ENCODE measurements around the gene TMEM191B. TPM values are rescaled to one million over a fixed set of nuclear protein-coding genes. Genes with fewer than 3 reads are reported as not detected.
"Not testable (repeated sequence)": the region's sequence is repeated elsewhere in the genome, so short reads cannot be mapped to it uniquely, and the experiment has no call there.

The TMEM191B gene
- not detected in 2 replicates for total RNA-seq (2014; rRNA removed; shearing (Covaris generic))
- 0.30 and 1.0 TPM in 2 replicates for polyA plus RNA-seq (2016; fragmentation: Nextera tagmentation; extraction: Ambion mirVana)

DNA sequence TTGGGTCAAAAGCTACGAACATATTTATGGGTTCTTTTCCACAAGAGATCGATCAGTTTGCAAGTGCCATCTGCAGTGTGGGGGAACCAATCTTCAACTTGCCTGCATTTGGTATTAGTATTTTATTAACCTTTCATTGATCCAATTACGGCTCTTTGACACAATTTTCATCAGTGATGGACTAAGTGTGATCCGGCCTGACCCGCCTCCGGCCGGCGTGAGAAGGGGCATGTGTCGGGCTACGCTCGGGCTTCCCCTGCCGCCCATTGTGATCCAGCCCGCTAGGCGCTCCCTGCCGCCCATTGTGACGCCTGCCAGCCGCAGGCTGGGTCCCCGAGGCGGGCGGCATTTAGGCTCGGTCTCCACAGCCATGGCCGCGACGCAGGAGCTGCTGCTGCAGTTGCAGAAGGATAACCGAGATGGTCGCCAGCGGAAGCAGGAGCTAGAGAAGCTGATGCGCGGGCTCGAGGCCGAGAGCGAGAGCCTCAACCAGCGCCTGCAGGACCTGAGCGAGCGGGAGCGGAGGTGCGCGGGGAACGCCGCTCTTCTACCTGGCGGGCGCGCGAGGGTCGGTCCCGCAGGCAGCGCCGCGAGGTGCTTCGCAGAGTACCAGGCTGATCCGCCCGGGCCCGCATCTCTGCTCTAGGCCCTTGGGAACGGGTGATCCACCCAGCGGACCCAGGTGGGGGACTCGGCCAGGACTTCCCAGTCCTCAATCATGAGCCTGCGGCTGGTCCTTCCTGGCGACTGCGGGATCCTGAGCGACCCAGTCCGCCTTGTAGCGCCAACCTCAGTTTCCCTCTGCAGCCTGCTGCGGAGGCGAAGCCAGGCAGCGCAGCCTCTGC is at the start of gene TMEM191B:
Gene TMEM191B, plus strand, starts transcription at position 51 of the 845 bp plus-strand sequence. Its CDS starts 179 bp downstream, at position 230.
- DNase-seq; H3K9ac ChIP-seq; H3K27ac ChIP-seq; in situ Hi-C loops (cut with MboI); H3F3A ChIP-seq (ENCODE audit: insufficient read depth); H2AFZ ChIP-seq; H3K9me2 ChIP-seq (ENCODE audit: insufficient read depth); H3K4me2 ChIP-seq (ENCODE audit: unreplicated experiment); H3K79me2 ChIP-seq (ENCODE audit: insufficient read depth); H3K27me3 ChIP-seq (replicated peaks; ENCODE audit: insufficient read depth); H3K4me1 ChIP-seq (ENCODE audit: insufficient read depth); H3K4me3 ChIP-seq; H3K36me3 ChIP-seq (ENCODE audit: low read depth); H4K20me1 ChIP-seq (ENCODE audit: insufficient read depth); H3K9me3 ChIP-seq (ENCODE audit: low read depth): not testable (repeated sequence)
- 1 to 5% methylated on average over 2 to 19 of the region's 65 CpGs for WGBS, 2 experiments (ENCODE audit: low coverage in 1 of 2, low lambda C conversion rate in 2 of 2, missing lambda C conversion rate in 2 of 2)

DNA sequence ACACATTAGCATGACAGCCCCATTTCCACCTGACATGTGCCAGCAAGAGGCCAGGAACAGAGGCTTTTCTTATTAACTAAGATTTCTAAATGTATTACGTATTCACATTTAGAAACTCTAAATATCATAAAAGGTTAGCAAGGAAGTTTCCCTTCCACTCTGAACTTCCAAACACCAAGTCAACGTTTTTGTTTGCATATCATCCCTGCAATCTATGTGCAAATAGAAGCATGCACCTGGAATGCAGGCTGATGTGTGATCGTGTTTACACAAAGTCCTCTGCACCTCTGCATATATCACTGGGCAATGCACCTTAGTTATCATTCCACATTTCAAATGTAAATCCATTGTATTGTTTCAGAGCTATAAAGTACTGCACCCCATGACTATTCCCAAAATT is 31.4 kb upstream of the TMEM191B start:
- H3K4me2 ChIP-seq (ENCODE audit: unreplicated experiment); in situ Hi-C loops (cut with MboI); H3K36me3 ChIP-seq (ENCODE audit: low read depth); H3K4me1 ChIP-seq (ENCODE audit: insufficient read depth); H3K27me3 ChIP-seq (replicated peaks; ENCODE audit: insufficient read depth); H3K27ac ChIP-seq; H3K9ac ChIP-seq; H2AFZ ChIP-seq; H3K9me2 ChIP-seq (ENCODE audit: insufficient read depth); H3F3A ChIP-seq (ENCODE audit: insufficient read depth); H3K79me2 ChIP-seq (ENCODE audit: insufficient read depth); DNase-seq; H4K20me1 ChIP-seq (ENCODE audit: insufficient read depth); H3K4me3 ChIP-seq; H3K9me3 ChIP-seq (ENCODE audit: low read depth): not testable (repeated sequence)
- no CpG with 5 or more reads among the region's 3 CpGs for WGBS, 2 experiments (ENCODE audit: low coverage in 1 of 2, low lambda C conversion rate in 2 of 2, missing lambda C conversion rate in 2 of 2)

DNA sequence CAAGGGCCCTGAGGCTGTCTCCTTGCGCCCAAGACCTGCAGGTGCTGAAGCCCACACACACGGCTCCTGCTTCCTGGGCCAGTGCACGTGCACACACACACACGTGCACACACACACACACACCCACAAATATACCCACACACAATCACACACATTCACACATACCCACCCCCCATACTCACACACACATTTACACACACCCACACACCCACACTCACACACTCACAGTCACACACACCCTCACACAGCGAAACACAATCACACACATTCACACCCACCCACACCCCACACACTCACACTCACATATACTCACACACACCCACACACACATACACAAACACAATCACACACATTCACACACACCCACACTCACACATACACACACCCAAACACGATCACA is 16.3 kb upstream of the TMEM191B start:
- H3K9me3 ChIP-seq (ENCODE audit: low read depth); H3K4me2 ChIP-seq (ENCODE audit: unreplicated experiment); H3K9me2 ChIP-seq (ENCODE audit: insufficient read depth); H3K9ac ChIP-seq; H3K36me3 ChIP-seq (ENCODE audit: low read depth); H3K27ac ChIP-seq; H3F3A ChIP-seq (ENCODE audit: insufficient read depth); H3K4me1 ChIP-seq (ENCODE audit: insufficient read depth); H4K20me1 ChIP-seq (ENCODE audit: insufficient read depth); H2AFZ ChIP-seq; H3K79me2 ChIP-seq (ENCODE audit: insufficient read depth); in situ Hi-C loops (cut with MboI); H3K4me3 ChIP-seq; DNase-seq; H3K27me3 ChIP-seq (replicated peaks; ENCODE audit: insufficient read depth): not testable (repeated sequence)
- 33 to 61% methylated on average over 2 to 6 of the region's 6 CpGs for WGBS, 2 experiments (ENCODE audit: low coverage in 1 of 2, low lambda C conversion rate in 2 of 2, missing lambda C conversion rate in 2 of 2)

DNA sequence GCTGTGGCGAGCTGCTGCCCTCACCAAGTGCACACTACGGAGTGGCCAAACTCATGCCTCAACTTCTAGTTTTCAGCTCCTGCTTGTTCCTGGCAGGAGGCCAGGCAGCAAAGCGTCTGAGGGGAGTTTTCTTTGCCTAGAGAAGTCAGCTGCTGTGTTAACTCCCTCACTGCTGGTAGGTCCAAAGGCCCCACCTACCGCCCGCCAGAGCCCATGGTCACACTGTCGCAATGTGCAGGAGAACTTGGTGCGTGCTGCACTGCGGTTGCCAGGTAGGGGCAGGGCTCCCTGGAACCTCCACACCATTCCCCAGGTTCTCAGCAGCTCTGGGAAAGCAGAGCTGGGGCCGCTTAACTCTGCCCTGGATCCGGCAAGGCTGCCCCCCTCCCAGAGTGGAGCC is 15.2 kb upstream of the TMEM191B start:
- 9 to 17% methylated on average over 6 of the region's 10 CpGs for WGBS, 2 experiments (ENCODE audit: low coverage in 1 of 2, low lambda C conversion rate in 2 of 2, missing lambda C conversion rate in 2 of 2)
- H3K4me1 ChIP-seq (ENCODE audit: insufficient read depth); H3K4me3 ChIP-seq; H3K27me3 ChIP-seq (replicated peaks; ENCODE audit: insufficient read depth); H3K9me3 ChIP-seq (ENCODE audit: low read depth); H3K9me2 ChIP-seq (ENCODE audit: insufficient read depth); in situ Hi-C loops (cut with MboI); H3K4me2 ChIP-seq (ENCODE audit: unreplicated experiment); H3K36me3 ChIP-seq (ENCODE audit: low read depth); H3K9ac ChIP-seq; H3K79me2 ChIP-seq (ENCODE audit: insufficient read depth); DNase-seq; H2AFZ ChIP-seq; H4K20me1 ChIP-seq (ENCODE audit: insufficient read depth); H3F3A ChIP-seq (ENCODE audit: insufficient read depth); H3K27ac ChIP-seq: not testable (repeated sequence)

DNA sequence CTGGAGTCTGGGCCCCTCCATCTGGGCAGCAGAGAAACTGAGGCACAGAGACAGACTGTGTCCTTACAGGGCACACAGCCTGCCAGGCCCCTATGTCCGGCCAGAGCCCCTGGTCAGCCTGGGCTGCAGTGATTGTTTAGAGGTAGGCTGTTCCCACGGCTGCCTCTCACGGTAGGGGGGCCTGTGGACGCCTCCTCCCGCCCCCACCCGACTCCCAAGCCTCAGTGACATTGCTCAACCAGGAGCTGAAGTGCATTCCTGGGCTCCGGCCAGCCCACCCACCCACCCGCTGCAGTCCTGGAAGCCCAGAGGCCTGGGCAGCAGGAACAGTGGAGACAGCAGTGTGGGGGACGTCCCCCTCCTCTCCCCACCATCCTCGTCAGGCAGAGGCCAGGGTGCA is 14.1 kb upstream of the TMEM191B start:
- H3K27ac ChIP-seq; in situ Hi-C loops (cut with MboI); H3K4me3 ChIP-seq; H3K9me2 ChIP-seq (ENCODE audit: insufficient read depth); H3K4me1 ChIP-seq (ENCODE audit: insufficient read depth); H3K36me3 ChIP-seq (ENCODE audit: low read depth); H2AFZ ChIP-seq; H4K20me1 ChIP-seq (ENCODE audit: insufficient read depth); H3K4me2 ChIP-seq (ENCODE audit: unreplicated experiment); H3K27me3 ChIP-seq (replicated peaks; ENCODE audit: insufficient read depth); H3F3A ChIP-seq (ENCODE audit: insufficient read depth); H3K79me2 ChIP-seq (ENCODE audit: insufficient read depth); DNase-seq; H3K9me3 ChIP-seq (ENCODE audit: low read depth); H3K9ac ChIP-seq: not testable (repeated sequence)
- WGBS, 2 experiments (ENCODE audit: low coverage in 1 of 2, low lambda C conversion rate in 2 of 2, missing lambda C conversion rate in 2 of 2), result 41 to 100% methylated on average over 1 to 2 of the region's 10 CpGs

DNA sequence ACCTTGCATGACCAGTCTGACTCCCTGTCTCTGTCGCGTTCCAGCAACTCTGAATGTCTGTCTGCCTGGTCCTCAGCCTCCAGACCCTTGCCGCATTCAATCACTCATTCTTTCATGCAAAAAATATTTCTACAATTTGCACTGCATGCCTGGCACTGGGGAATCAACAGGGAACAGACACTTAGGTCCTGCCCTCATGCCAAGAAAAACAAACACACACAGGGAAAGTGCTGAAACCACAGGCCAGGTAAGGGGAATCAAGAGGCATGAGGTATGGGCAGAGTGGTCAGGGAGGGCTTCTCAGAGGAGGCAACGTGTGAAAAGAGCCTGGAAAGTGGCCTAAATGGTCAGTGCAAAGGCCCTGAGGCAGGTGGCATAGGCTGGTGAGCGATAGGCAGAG is 9.5 kb upstream of the TMEM191B start, which contains the start of gene GGTLC3:
Gene GGTLC3, minus strand, starts transcription at position 101 of the 400 bp plus-strand sequence. CDS start 264 bp downstream, outside the sequence.
- H3K4me3 ChIP-seq; H3F3A ChIP-seq (ENCODE audit: insufficient read depth); in situ Hi-C loops (cut with MboI); H3K4me1 ChIP-seq (ENCODE audit: insufficient read depth); H2AFZ ChIP-seq; H3K9me2 ChIP-seq (ENCODE audit: insufficient read depth); H3K9ac ChIP-seq; H4K20me1 ChIP-seq (ENCODE audit: insufficient read depth); H3K4me2 ChIP-seq (ENCODE audit: unreplicated experiment); H3K27me3 ChIP-seq (replicated peaks; ENCODE audit: insufficient read depth); H3K9me3 ChIP-seq (ENCODE audit: low read depth); H3K79me2 ChIP-seq (ENCODE audit: insufficient read depth); DNase-seq; H3K27ac ChIP-seq; H3K36me3 ChIP-seq (ENCODE audit: low read depth): not testable (repeated sequence)
- 50% methylated on average over 2 of the region's 5 CpGs; no CpG with 5 or more reads in 1 of the 2 experiments for WGBS, 2 experiments (ENCODE audit: low coverage in 1 of 2, low lambda C conversion rate in 2 of 2, missing lambda C conversion rate in 2 of 2)

DNA sequence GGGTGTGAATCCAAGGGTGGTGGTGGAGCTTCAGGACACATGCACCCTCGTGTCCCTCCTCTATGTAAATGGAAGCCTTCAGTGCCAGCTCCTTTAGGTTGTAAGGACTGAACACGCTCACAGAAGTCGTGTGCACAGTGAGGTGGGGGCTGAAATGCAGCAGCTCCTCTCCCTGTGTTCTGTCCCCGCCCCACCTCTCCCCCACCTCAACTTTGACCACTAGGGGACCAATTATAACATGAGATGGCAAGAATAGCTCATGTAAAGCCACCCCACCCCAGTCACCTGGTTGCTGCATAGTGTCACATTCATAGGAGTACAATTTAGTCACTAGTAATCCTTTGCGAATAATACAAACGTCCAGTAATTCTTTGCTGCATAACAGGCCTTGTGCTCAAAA is 4.8 kb upstream of the TMEM191B start:
- H3K9me2 ChIP-seq (ENCODE audit: insufficient read depth); H4K20me1 ChIP-seq (ENCODE audit: insufficient read depth); H3K4me3 ChIP-seq; in situ Hi-C loops (cut with MboI); H3K9ac ChIP-seq; H3K27ac ChIP-seq; H3K36me3 ChIP-seq (ENCODE audit: low read depth); H3K9me3 ChIP-seq (ENCODE audit: low read depth); DNase-seq; H3F3A ChIP-seq (ENCODE audit: insufficient read depth); H2AFZ ChIP-seq; H3K4me2 ChIP-seq (ENCODE audit: unreplicated experiment); H3K27me3 ChIP-seq (replicated peaks; ENCODE audit: insufficient read depth); H3K4me1 ChIP-seq (ENCODE audit: insufficient read depth); H3K79me2 ChIP-seq (ENCODE audit: insufficient read depth): not testable (repeated sequence)
- WGBS, 2 experiments (ENCODE audit: low coverage in 1 of 2, low lambda C conversion rate in 2 of 2, missing lambda C conversion rate in 2 of 2), result no CpG with 5 or more reads among the region's 6 CpGs

All from GM23248 (cell line).